GM12892 (cell line): ENCODE data around the gene SDSL.

Experiments used
- POLR2A ChIP-seq: IDR thresholded peaks from 2 replicates; pipeline ENCODE4 v1.6.1; 2011; ENCODE audit warnings: low read depth, low read length, control low read depth
- POLR2AphosphoS5 ChIP-seq: IDR thresholded peaks from 2 replicates; pipeline ENCODE4 v1.6.1; 2011; ENCODE audit warnings: low read depth, low read length, control low read depth

- TF ChIP-seq POLR2A (no peak), POLR2AphosphoS5 (no peak)
Observed at GRCh38 chr12:113449839-113450238, 27.7 kb downstream of the SDSL start.
